ENCODE measurements around the gene IL1RN. TPM values are rescaled to one million over a fixed set of nuclear protein-coding genes. Genes with fewer than 3 reads are reported as not detected.
"Not testable (repeated sequence)": the region's sequence is repeated elsewhere in the genome, so short reads cannot be mapped to it uniquely, and the experiment has no call there.

IL1RN gene
- total RNA-seq, 1 donor = 203 TPM

- H3K9me3 ChIP-seq (ENCODE audit: low read depth, low read length) = peaks cover 9% of the 10 kb centered on the region
- H3K4me1 ChIP-seq (ENCODE audit: insufficient read depth, low read length) = peaks cover 17% of the 10 kb centered on the region
- no peaks in the 10 kb centered on the region for H3K27me3 ChIP-seq (ENCODE audit: insufficient read depth, low read length)
- no peak overlapping the region for H3K4me3 ChIP-seq (ENCODE audit: low read length)
These were observed 33.8 kb upstream of the IL1RN start for GRCh38 chr2:113093613-113093977.

DNA sequence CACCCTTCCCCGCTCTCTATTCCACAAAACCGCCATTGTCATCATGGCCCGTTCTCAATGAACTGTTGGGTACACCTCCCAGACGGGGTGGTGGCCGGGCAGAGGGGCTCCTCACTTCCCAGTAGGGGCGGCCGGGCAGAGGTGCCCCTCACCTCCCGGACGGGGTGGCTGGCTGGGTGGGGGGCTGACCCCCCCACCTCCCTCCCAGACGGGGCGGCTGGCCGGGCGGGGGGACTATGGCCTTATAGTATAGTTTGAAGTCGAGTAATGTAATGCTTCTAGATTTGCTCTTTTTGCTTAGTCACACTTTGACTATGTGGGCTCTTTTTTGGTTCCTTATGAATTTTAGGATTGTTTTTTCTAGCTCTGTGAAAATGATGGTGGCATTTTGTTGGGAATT is 31.1 kb upstream of the IL1RN start:
- H3K4me3 ChIP-seq (ENCODE audit: low read length); H3K27me3 ChIP-seq (ENCODE audit: insufficient read depth, low read length); H3K4me1 ChIP-seq (ENCODE audit: insufficient read depth, low read length); H3K9me3 ChIP-seq (ENCODE audit: low read depth, low read length): not testable (repeated sequence)

GRCh38 chr2:113096842-113097618 is 30.4 kb upstream of the IL1RN start:
- not testable (repeated sequence) for H3K9me3 ChIP-seq (ENCODE audit: low read depth, low read length); H3K27me3 ChIP-seq (ENCODE audit: insufficient read depth, low read length); H3K4me1 ChIP-seq (ENCODE audit: insufficient read depth, low read length); H3K4me3 ChIP-seq (ENCODE audit: low read length)

DNA sequence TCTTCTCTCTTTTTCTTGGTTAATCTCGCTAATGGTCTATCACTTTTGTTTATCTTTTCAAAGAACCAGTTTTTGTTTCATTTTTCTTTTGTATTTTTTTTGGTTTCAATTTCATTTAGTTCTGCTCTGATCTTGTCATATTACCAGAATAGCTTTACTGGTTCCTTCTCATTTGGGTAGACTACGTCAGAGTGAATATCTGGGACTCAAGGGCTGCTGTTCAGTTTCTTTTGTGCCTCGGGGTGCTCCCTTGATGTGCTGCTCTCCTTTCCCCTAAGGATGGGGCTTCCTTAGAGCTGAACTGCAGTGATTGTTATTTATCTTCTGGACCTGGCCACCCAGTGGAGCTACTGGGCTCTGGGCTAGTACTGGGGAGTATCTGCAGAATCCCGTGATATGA is 29.4 kb upstream of the IL1RN start:
- peaks cover 9% of the 10 kb centered on the region for H3K9me3 ChIP-seq (ENCODE audit: low read depth, low read length)
- H3K4me3 ChIP-seq (ENCODE audit: low read length) = no peak overlapping the region
- H3K4me1 ChIP-seq (ENCODE audit: insufficient read depth, low read length) = peaks cover 7% of the 10 kb centered on the region
- H3K27me3 ChIP-seq (ENCODE audit: insufficient read depth, low read length) = no peaks in the 10 kb centered on the region

DNA sequence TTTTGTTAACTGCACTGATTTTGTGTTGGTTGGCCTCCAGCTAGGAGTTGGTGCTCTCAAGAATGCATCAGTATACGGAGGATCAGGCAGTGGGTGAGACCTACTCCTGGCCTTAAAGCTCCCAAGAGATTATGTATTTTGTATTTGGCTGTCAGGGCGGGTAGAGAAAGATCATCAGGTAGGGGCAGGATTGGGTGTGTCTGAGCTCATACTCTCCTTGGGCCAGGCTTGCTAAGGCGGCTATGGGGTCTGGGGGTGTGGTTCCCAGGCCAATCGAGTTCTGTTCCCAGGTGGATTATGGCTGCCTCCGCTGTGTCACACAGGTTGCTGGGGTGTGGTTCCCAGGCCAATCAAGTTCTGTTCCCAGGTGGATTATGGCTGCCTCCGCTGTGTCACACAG is 28.9 kb upstream of the IL1RN start:
- Histone ChIP-seq H3K4me3 (ENCODE audit: low read length) (no peak overlapping the region), H3K9me3 (ENCODE audit: low read depth, low read length) (peaks cover 9% of the 10 kb centered on the region), H3K27me3 (ENCODE audit: insufficient read depth, low read length) (no peaks in the 10 kb centered on the region), H3K4me1 (ENCODE audit: insufficient read depth, low read length) (peaks cover 7% of the 10 kb centered on the region)

- Histone ChIP-seq H3K4me1 (ENCODE audit: insufficient read depth, low read length) (peaks cover 7% of the 10 kb centered on the region), H3K9me3 (ENCODE audit: low read depth, low read length) (no peaks in the 10 kb centered on the region), H3K4me3 (ENCODE audit: low read length) (no peak overlapping the region), H3K27me3 (ENCODE audit: insufficient read depth, low read length) (no peaks in the 10 kb centered on the region)
These were observed 25.3 kb upstream of the IL1RN start for GRCh38 chr2:113102133-113102532.

GRCh38 chr2:113103277-113103676 is 24.1 kb upstream of the IL1RN start:
- peaks cover 4% of the 10 kb centered on the region for H3K4me1 ChIP-seq (ENCODE audit: insufficient read depth, low read length)
- no peak overlapping the region for H3K4me3 ChIP-seq (ENCODE audit: low read length)
- no peaks in the 10 kb centered on the region for H3K27me3 ChIP-seq (ENCODE audit: insufficient read depth, low read length)
- H3K9me3 ChIP-seq (ENCODE audit: low read depth, low read length) = no peaks in the 10 kb centered on the region

GRCh38 chr2:113104054-113104611 is 23.3 kb upstream of the IL1RN start:
- Histone ChIP-seq H3K4me3 (ENCODE audit: low read length) (no peak overlapping the region), H3K4me1 (ENCODE audit: insufficient read depth, low read length) (no peaks in the 10 kb centered on the region), H3K9me3 (ENCODE audit: low read depth, low read length) (no peaks in the 10 kb centered on the region), H3K27me3 (ENCODE audit: insufficient read depth, low read length) (no peaks in the 10 kb centered on the region)

GRCh38 chr2:113105047-113105785 is 22.2 kb upstream of the IL1RN start:
- no peaks in the 10 kb centered on the region for H3K4me1 ChIP-seq (ENCODE audit: insufficient read depth, low read length)
- no peaks in the 10 kb centered on the region for H3K27me3 ChIP-seq (ENCODE audit: insufficient read depth, low read length)
- no peaks in the 10 kb centered on the region for H3K9me3 ChIP-seq (ENCODE audit: low read depth, low read length)
- no peak overlapping the region for H3K4me3 ChIP-seq (ENCODE audit: low read length)

DNA sequence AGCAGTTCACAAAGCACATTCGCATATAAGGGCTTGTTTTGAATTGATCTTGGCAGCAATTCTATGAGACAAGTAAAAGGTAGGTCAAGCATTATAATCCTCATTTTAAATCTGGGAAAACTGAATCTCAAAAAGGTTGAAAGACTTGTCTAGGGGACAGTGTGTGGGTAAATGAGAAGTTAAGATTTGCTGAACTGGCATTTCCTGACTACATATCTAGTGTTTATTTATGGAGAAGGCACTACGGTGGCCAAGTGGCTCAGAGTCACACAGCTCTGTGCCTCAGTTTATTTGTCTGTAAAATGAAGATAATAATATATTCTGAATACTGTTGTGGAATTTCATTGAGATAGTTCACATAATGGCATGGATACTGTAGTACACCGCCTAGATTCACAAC is 16.3 kb upstream of the IL1RN start:
- H3K4me1 ChIP-seq (ENCODE audit: insufficient read depth, low read length) = peaks cover 42% of the 10 kb centered on the region
- no peaks in the 10 kb centered on the region for H3K27me3 ChIP-seq (ENCODE audit: insufficient read depth, low read length)
- no peaks in the 10 kb centered on the region for H3K9me3 ChIP-seq (ENCODE audit: low read depth, low read length)
- no peak overlapping the region for H3K4me3 ChIP-seq (ENCODE audit: low read length)

GRCh38 chr2:113111823-113112287 is 15.5 kb upstream of the IL1RN start:
- no peaks in the 10 kb centered on the region for H3K9me3 ChIP-seq (ENCODE audit: low read depth, low read length)
- H3K4me3 ChIP-seq (ENCODE audit: low read length) = no peak overlapping the region
- peaks cover 49% of the 10 kb centered on the region for H3K4me1 ChIP-seq (ENCODE audit: insufficient read depth, low read length)
- no peaks in the 10 kb centered on the region for H3K27me3 ChIP-seq (ENCODE audit: insufficient read depth, low read length)

- Histone ChIP-seq H3K4me3 (ENCODE audit: low read length) (no peak overlapping the region), H3K9me3 (ENCODE audit: low read depth, low read length) (no peaks in the 10 kb centered on the region), H3K4me1 (ENCODE audit: insufficient read depth, low read length) (peaks cover 54% of the 10 kb centered on the region), H3K27me3 (ENCODE audit: insufficient read depth, low read length) (no peaks in the 10 kb centered on the region)
These were observed 15.0 kb upstream of the IL1RN start for GRCh38 chr2:113112441-113112840.

DNA sequence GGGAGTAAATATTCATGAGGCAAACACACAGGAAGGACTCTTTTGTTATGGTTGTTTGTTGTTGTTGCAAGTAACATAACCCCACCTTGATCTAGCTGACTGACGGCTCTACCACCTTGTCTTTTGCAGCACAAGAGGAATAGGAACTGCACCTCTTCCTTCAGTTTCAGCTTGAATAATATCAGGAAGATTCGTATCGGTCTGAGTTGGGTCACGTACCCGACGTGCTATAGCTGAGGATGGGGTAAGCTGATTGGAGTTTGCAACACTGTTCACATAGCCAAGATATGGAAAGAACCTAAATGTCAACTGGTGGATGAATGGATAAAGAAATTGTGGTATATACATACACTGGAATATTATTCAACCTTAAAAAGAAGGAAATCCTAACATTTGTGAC is 14.5 kb upstream of the IL1RN start:
- H3K27me3 ChIP-seq (ENCODE audit: insufficient read depth, low read length) = no peaks in the 10 kb centered on the region
- H3K4me3 ChIP-seq (ENCODE audit: low read length) = no peak overlapping the region
- peaks cover 54% of the 10 kb centered on the region for H3K4me1 ChIP-seq (ENCODE audit: insufficient read depth, low read length)
- no peaks in the 10 kb centered on the region for H3K9me3 ChIP-seq (ENCODE audit: low read depth, low read length)

DNA sequence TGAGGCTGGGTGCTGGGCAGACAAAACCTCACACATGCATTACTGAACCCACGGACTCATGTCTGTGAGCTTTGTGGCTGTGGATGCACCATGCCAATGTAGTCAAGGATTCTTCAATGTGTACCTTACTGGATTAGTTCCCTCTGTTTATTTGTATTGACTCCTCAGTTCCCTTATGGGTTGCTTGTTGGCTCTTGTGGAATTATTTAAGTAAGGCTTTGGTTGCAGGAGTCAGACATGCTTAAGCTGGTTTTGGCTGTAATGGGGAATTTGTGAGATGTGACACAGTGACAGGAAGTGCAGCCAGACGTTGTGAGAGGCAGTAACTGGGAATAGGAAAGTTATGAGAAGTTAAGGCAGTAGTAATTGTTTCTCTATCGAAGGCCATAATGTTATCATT is 13.6 kb upstream of the IL1RN start:
- H3K4me1 ChIP-seq (ENCODE audit: insufficient read depth, low read length) = peaks cover 54% of the 10 kb centered on the region
- H3K27me3 ChIP-seq (ENCODE audit: insufficient read depth, low read length) = no peaks in the 10 kb centered on the region
- H3K9me3 ChIP-seq (ENCODE audit: low read depth, low read length) = no peaks in the 10 kb centered on the region
- H3K4me3 ChIP-seq (ENCODE audit: low read length) = no peak overlapping the region

DNA sequence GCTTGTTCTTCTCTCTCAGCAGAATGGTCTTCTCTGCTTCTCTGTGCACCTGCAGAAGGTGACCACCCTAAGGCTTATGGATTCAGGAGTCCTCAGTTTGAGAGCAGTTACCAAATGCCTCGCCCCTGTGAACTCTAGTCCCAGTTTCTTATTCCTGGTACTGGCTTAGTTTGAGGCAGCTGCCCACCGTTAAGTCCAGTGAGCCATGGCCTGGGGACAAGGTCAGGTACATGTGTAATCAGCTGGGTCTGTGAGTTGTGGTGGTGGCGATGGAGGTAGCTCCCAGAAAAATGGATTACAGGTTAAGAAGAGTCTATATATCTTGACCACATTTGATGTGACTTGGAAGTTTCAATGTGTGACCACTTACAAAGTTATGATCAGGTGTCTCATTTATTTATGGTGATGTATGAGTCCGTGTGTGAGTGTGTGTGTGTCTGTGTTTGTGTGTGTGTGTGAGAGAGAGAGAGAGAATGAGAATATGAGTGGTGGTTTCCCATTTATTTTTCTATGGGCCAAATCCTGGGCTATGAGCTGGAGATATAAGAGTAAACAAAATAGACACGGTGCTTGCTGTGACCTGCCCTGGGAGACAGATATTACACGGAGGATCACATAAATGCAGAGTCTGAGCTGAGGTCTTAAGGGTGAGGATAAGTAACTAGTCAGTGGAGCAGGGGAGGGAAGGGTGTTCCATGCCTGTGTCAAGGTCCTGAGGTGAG is 13.0 kb upstream of the IL1RN start:
- Histone ChIP-seq H3K9me3 (ENCODE audit: low read depth, low read length) (no peaks in the 10 kb centered on the region), H3K4me1 (ENCODE audit: insufficient read depth, low read length) (peaks cover 54% of the 10 kb centered on the region), H3K27me3 (ENCODE audit: insufficient read depth, low read length) (no peaks in the 10 kb centered on the region), H3K4me3 (ENCODE audit: low read length) (no peak overlapping the region)

Data from mononuclear cell (primary cell).